GM23338 (cell line): ENCODE data around the gene WDR77.

ENCODE experiments used
- CTCF ChIP-seq, 2 experiments: fragments of 200-600 bp in 1 of 2; sonication (generic) in 1 of 2; conservative IDR thresholded peaks; 2 replicates each; pipeline versions ENCODE4 v1.5.1 to v1.6.1; 2016 to 2017; ENCODE audit warnings: antibody characterized with exemption in 2 of 2, low read depth in 2 of 2, mild to moderate bottlenecking in 2 of 2, moderate library complexity in 1 of 2
- POLR2AphosphoS5 ChIP-seq: IDR thresholded peaks from 2 replicates; pipeline ENCODE4 v1.6.1; 2016; ENCODE audit warnings: antibody characterized with exemption, low read depth
- REST ChIP-seq: IDR thresholded peaks from one replicate; pipeline ENCODE4 v1.6.1; 2018; ENCODE audit warnings: antibody characterized with exemption; ENCODE audit not compliant: unreplicated experiment

- TF ChIP-seq CTCF (conservative IDR thresholded peaks at IDR 0.05; ENCODE audit: low read depth in 2 of 2) (no peak), POLR2AphosphoS5 (no peak), REST (no peak)
Observed at GRCh38 chr1:111462370-111463028, 13.4 kb upstream of the WDR77 start.
